Measurements from ENCODE around the gene ENPP6. TPM values are rescaled to one million over a fixed set of nuclear protein-coding genes. Genes with fewer than 3 reads are reported as not detected.

The ENPP6 gene
- total and polyA plus RNA-seq, 2 donors (not counting 3 experiments of a cell fraction or from before 2014, with no cell fraction given) = not detected

DNA sequence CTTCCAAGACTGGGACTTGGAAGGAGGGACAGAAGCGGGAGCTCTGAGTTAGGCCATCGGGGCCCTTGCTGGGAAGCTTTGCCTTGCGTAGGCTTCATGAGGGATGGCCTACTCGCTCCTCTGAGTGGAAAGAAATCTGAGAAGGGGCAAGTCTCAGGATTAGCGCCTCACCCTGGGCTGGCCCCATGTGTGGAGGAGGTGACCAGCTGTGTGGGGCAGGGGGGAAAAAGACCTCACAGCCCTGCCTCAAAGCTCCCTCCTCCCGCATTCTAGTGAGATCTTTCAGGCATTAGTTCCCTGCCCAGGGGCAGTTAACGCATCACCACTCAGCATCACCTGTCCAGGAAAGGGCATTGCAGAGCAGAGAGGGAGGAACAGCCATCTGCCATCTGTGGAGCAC, 156.1 kb downstream of the ENPP6 start:
- H3K27ac ChIP-seq (ENCODE audit: insufficient read depth, low read depth, low read length) = no peak overlapping the region
- no peaks in the 10 kb centered on the region for H3K9me1 ChIP-seq (replicated peaks; ENCODE audit: control insufficient read depth, extremely low read depth, insufficient read depth, low read length)
- dilution Hi-C loops (cut with MboI; ENCODE audit: extremely low pct_ligation_motif_present, low sequenced_read_pairs) (no loop called here), intact Hi-C loops (cut with micrococcal nuclease) (no loop called here)
- no peaks in the 10 kb centered on the region for H3K27me3 ChIP-seq (ENCODE audit: control insufficient read depth in 2 of 2, insufficient read depth in 2 of 2, low read length in 2 of 2)
- H3K36me3 ChIP-seq (ENCODE audit: control insufficient read depth in 2 of 2, extremely low read depth in 1 of 2, insufficient read depth in 2 of 2, low read length in 2 of 2) = no peaks in the 10 kb centered on the region
- no peak overlapping the region for H3K4me2 ChIP-seq (ENCODE audit: insufficient read depth, low read length)
- BruUV-seq (replicated peaks) = no TSS peak
- DNase-seq (ENCODE audit: low read depth, low spot score) = no peak
- no peak overlapping the region for H3K4me3 ChIP-seq (replicated peaks in 1 of 3; ENCODE audit: insufficient read depth in 1 of 3, low read depth in 1 of 3, low read length in 3 of 3)
- H4K20me1 ChIP-seq (replicated peaks; ENCODE audit: control insufficient read depth, extremely low read depth, insufficient read depth, low read length) = no peaks in the 10 kb centered on the region
- H3K79me2 ChIP-seq (ENCODE audit: control insufficient read depth, insufficient read depth, low read length) = no peaks in the 10 kb centered on the region
- no peak overlapping the region for H2AFZ ChIP-seq (ENCODE audit: low read depth, low read length)
- H3K9me3 ChIP-seq (replicated peaks; ENCODE audit: control insufficient read depth, insufficient read depth, low read length) = no peaks in the 10 kb centered on the region
- TF ChIP-seq FOS (IDR thresholded peaks at IDR 0.05; ENCODE audit: borderline replicate concordance, insufficient read depth, low read length) = no peak
- TF ChIP-seq MAX (IDR thresholded peaks at IDR 0.05; ENCODE audit: insufficient read depth, insufficient read length) = no peak
- no peak for TF ChIP-seq EZH2 (IDR thresholded peaks at IDR 0.05; ENCODE audit: borderline replicate concordance, low read depth, low read length, severe bottlenecking)
- TF ChIP-seq POLR2AphosphoS5 (IDR thresholded peaks at IDR 0.05; ENCODE audit: insufficient read depth, low read depth, low read length) = no peak
- no peak for TF ChIP-seq JUN (IDR thresholded peaks at IDR 0.05; ENCODE audit: borderline replicate concordance, insufficient read depth, insufficient read length, low read depth)
- TF ChIP-seq CTCF (IDR thresholded peaks at IDR 0.05; ENCODE audit: extremely low read depth in 1 of 2, insufficient read depth in 1 of 2, low read depth in 1 of 2, low read length in 2 of 2) = no peak
- TF ChIP-seq GATA2 (IDR thresholded peaks at IDR 0.05; ENCODE audit: insufficient read depth, insufficient read length, low read depth, low read length) = no peak
- TF ChIP-seq MYC (IDR thresholded peaks at IDR 0.05; ENCODE audit: low read depth, low read length) = no peak
- no peak for TF ChIP-seq POLR2A (IDR thresholded peaks at IDR 0.05; ENCODE audit: low read depth, low read length)
- H3K4me1 ChIP-seq (ENCODE audit: control insufficient read depth, extremely low read depth, insufficient read depth, low read length) = no peaks in the 10 kb centered on the region
- ChIA-PET POLR2A (no interaction called here), CTCF (no interaction called here)
- no peak overlapping the region for H3K9ac ChIP-seq (replicated peaks; ENCODE audit: extremely low read depth, insufficient read depth, low read length)
- FAIRE-seq = no peak

Data from endothelial cell of umbilical vein (primary cell).